Uterus (tissue), 4 donors: Measurements from ENCODE around the gene PRIM2. TPM values are rescaled to one million over a fixed set of nuclear protein-coding genes. Genes with fewer than 3 reads are reported as not detected.

Source experiments
- DNase-seq, 2 donors: peaks; one replicate each; pipeline ENCODE4 v3.0.0-alpha.2; 2019 to 2020
- H3K27ac ChIP-seq, 2 donors: fragments of 200-600 bp; sonication (generic); 1 replicate in 1 of 2; 2 replicates in 1 of 2; pipeline ENCODE4 v1.5.1; 2016 to 2018
- H3K27me3 ChIP-seq, 2 donors: fragments of 200-600 bp; sonication (generic); one replicate each; pipeline ENCODE4 v1.5.1; 2018 to 2019; ENCODE audit warnings: control low read depth in 1 of 2
- H3K36me3 ChIP-seq, 2 donors: fragments of 200-600 bp; sonication (generic); one replicate each; pipeline ENCODE4 v1.5.1; 2019; ENCODE audit warnings: control low read depth in 1 of 2
- H3K4me1 ChIP-seq, 2 donors: fragments of 200-600 bp; sonication (generic); one replicate each; pipeline ENCODE4 v1.5.1; 2018 to 2019; ENCODE audit warnings: control low read depth in 1 of 2
- H3K4me3 ChIP-seq, 2 donors: fragments of 200-600 bp; sonication (generic); 1 replicate in 1 of 2; 2 replicates in 1 of 2; pipeline ENCODE4 v1.5.1; 2018 to 2019; ENCODE audit warnings: mild to moderate bottlenecking in 1 of 2
- H3K9me3 ChIP-seq, 2 donors: fragments of 200-600 bp; sonication (generic); one replicate each; pipeline ENCODE4 v1.5.1; 2019; ENCODE audit warnings: control low read depth in 1 of 2
- POLR2A ChIP-seq, 2 donors: fragments of 450-650 bp; IDR thresholded peaks; one replicate each; pipeline ENCODE4 v1.6.1; 2016; ENCODE audit warnings: antibody characterized with exemption in 2 of 2, mild to moderate bottlenecking in 1 of 2, moderate library complexity in 1 of 2
- intact Hi-C: fragments of 100-400 bp; cut with DNase I; formaldehyde crosslinking; loops from one replicate; pipeline ENCODE4 v1.15.1; 2023; ENCODE audit warnings: low total_unique reads
- total RNA-seq, 4 donors: library from RNA; depleted of rRNA in 3 of 4; stranded (reverse); fragments of >200 nt in 3 of 4; gene quantifications; one replicate each; pipeline versions ENCODE4 v1.1.0 to v1.2.4, GENCODE V29; 2014 to 2023
- TF ChIP-seq, protein P1 (sequence below), 4 experiments: fragments of 200-600 bp in 2 of 4; fragments of 450-650 bp in 2 of 4; sonication (generic) in 2 of 4; IDR thresholded peaks; one replicate each; pipeline ENCODE4 v1.5.1; 2016 to 2019; ENCODE audit warnings: antibody characterized with exemption in 4 of 4, mild to moderate bottlenecking in 2 of 4, moderate library complexity in 1 of 4
- donor health status: DM: yes; HTN: yes; CAD: no.

Gene PRIM2
- total RNA-seq, 4 donors from 2014 or later = 2.4 to 46.9 (median 23.1) TPM

DNA sequence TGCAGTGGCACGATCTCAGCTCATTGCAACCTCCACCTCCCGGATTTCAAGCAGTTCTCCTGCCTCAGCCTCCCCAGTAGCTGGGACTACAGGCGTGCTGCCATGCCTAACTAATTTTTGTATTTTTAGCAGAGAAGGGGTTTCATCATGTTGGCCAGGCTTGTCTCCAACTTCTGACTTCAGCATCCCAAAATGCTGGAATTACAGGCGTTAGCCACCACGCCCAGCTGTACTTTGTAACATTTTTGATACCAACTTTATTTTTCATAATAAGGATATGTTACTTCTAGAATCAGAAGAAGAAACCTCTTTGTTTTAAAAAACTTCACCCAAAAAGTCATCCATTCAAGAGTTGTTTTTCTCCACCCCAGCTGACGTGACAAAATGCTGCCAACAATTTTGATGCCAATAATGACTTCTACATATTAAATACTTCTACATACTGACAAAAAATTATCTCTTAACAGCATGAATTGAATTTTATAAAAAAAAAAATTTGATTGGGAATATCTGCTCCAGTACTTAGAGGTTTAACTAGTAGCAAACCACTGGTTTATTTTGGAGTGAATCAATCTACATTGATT is 22.5 kb upstream of the PRIM2 start:
- H3K4me3 ChIP-seq = no peak overlapping the region
- H3K27me3 ChIP-seq = no peaks in the 10 kb centered on the region
- H3K4me1 ChIP-seq = no peaks in the 10 kb centered on the region
- peak overlapping the region; percentile 22 to 39 for H3K27ac ChIP-seq
- no peaks in the 10 kb centered on the region for H3K9me3 ChIP-seq
- peak; percentile 38 to 42 for DNase-seq
- no peaks in the 10 kb centered on the region for H3K36me3 ChIP-seq
- TF ChIP-seq, protein P1, sequence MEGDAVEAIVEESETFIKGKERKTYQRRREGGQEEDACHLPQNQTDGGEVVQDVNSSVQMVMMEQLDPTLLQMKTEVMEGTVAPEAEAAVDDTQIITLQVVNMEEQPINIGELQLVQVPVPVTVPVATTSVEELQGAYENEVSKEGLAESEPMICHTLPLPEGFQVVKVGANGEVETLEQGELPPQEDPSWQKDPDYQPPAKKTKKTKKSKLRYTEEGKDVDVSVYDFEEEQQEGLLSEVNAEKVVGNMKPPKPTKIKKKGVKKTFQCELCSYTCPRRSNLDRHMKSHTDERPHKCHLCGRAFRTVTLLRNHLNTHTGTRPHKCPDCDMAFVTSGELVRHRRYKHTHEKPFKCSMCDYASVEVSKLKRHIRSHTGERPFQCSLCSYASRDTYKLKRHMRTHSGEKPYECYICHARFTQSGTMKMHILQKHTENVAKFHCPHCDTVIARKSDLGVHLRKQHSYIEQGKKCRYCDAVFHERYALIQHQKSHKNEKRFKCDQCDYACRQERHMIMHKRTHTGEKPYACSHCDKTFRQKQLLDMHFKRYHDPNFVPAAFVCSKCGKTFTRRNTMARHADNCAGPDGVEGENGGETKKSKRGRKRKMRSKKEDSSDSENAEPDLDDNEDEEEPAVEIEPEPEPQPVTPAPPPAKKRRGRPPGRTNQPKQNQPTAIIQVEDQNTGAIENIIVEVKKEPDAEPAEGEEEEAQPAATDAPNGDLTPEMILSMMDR (IDR thresholded peaks at IDR 0.05) = no peak
- TF ChIP-seq POLR2A (IDR thresholded peaks at IDR 0.05) = no peak
- intact Hi-C loops = no loop called here

DNA sequence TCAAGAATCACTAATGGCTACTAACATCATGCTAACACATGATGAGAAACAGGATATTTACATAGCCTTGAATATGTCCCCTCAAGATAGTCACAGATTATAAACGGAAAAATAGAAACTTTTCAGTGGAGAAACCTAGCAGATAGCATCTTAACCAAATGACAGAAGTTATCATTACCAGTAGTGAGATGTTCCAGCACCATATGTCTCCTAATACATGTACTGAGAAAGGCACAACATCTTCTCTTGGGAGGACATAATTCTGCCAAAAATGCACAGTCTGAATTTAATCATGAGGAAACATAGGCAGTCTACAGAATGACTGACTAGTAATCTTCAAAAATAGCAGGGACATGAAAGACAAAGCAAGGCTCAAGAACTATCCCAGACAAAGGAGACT is 19.9 kb upstream of the PRIM2 start:
- no peaks in the 10 kb centered on the region for H3K4me1 ChIP-seq
- no peak for TF ChIP-seq POLR2A (IDR thresholded peaks at IDR 0.05)
- TF ChIP-seq, protein P1 (IDR thresholded peaks at IDR 0.05) = no peak
- no peaks in the 10 kb centered on the region for H3K36me3 ChIP-seq
- no peaks in the 10 kb centered on the region for H3K9me3 ChIP-seq
- no peaks in the 10 kb centered on the region for H3K27me3 ChIP-seq
- H3K27ac ChIP-seq = no peak overlapping the region
- H3K4me3 ChIP-seq = no peak overlapping the region
- intact Hi-C loops = no loop called here
- DNase-seq = no peak

DNA sequence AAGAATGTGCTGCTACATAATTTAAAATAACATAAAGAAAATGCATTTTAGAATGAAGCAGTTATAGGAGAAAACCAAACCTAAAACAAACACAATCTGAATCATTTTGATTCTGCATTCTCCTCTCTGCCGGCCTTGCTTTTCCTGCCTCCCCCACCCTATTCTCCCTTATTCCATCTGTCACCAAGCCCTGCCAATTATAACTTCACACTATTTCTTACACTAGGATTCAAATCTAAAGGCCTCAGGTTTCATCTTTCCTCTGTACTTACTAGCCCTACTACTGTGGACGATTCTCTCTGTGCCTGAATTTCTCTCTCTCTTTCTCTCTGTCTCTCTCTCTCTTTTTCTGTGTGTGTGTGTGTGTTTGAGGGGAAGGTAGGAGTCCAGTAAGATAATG is 18.7 kb upstream of the PRIM2 start:
- Histone ChIP-seq H3K27me3 (no peaks in the 10 kb centered on the region), H3K4me3 (no peak overlapping the region), H3K36me3 (no peaks in the 10 kb centered on the region), H3K27ac (peak overlapping the region in 1 of 2 donors; percentile 34), H3K9me3 (no peaks in the 10 kb centered on the region), H3K4me1 (no peaks in the 10 kb centered on the region)
- TF ChIP-seq, protein P1 (IDR thresholded peaks at IDR 0.05) = no peak
- TF ChIP-seq POLR2A (IDR thresholded peaks at IDR 0.05) = no peak
- intact Hi-C loops = no loop called here
- no peak for DNase-seq

DNA sequence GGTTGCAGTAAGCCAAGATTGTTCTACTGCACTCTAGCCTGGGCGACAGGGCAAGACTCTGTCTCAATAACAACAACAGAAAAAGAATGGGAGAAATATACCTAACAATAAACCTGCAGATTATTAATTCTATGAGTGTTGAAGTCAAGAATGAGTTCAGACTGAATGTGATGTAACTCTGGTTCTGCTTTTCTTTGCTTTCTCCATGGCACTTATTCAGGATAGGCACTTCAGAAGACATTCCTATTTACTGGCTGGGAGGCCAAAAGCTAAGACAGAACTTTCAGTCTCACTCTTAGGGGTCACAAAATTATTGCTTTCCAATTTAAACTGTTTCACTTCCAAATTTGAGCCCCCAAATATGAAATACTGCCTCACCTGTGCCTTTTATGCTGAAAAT is 15.7 kb upstream of the PRIM2 start:
- H3K27ac ChIP-seq = peak overlapping the region in 1 of 2 donors; percentile 53
- peaks cover 0 to 7% of the 10 kb centered on the region in 2 donors for H3K4me1 ChIP-seq

DNA sequence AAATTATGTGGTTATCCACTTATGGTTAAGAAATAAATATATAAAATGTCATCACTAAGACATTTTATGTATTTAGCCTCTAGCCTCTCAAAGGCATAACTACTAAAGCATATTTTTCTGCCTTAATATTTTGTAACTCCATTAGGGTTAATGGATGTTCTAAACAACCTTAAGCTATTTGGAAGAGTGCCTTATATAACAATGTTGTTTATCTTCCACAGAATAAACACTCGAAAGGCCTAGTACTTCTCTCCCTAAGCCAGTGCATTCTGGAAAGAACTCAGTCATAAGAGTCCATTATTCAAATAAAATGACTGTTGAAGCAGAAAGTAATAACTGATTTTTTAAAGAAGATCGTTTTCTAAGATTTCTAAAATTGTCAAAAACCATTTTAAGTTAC is 15.0 kb upstream of the PRIM2 start:
- no peak for DNase-seq
- intact Hi-C loops = no loop called here
- Histone ChIP-seq H3K36me3 (no peaks in the 10 kb centered on the region), H3K27ac (peak overlapping the region; percentile 15 to 53), H3K9me3 (no peaks in the 10 kb centered on the region), H3K4me3 (no peak overlapping the region), H3K4me1 (peaks cover 0 to 7% of the 10 kb centered on the region in 2 donors), H3K27me3 (no peaks in the 10 kb centered on the region)
- no peak for TF ChIP-seq POLR2A (IDR thresholded peaks at IDR 0.05)
- TF ChIP-seq, protein P1 (IDR thresholded peaks at IDR 0.05) = no peak

More for the DNA sequence above, 15.7 kb upstream of the PRIM2 start:
- TF ChIP-seq POLR2A (IDR thresholded peaks at IDR 0.05) = no peak
- TF ChIP-seq, protein P1 (IDR thresholded peaks at IDR 0.05) = no peak
- Histone ChIP-seq H3K27me3 (no peaks in the 10 kb centered on the region), H3K4me3 (no peak overlapping the region), H3K9me3 (no peaks in the 10 kb centered on the region), H3K36me3 (no peaks in the 10 kb centered on the region)
- intact Hi-C loops = no loop called here
- no peak for DNase-seq
